Fibroblast of mammary gland (primary cell): ENCODE results near the gene IRF7.
"Not testable (repeated sequence)": the region's sequence is repeated elsewhere in the genome, so short reads cannot be mapped to it uniquely, and the experiment has no call there.

ENCODE experiments used
- DNase-seq: peaks from one replicate; pipeline ENCODE4 v3.0.0-alpha.2; 2010; ENCODE audit warnings: low read depth
- H3K4me3 ChIP-seq: 2 replicates; pipeline ENCODE4 v1.5.1; 2011; ENCODE audit warnings: low read depth, mild to moderate bottlenecking, low read length, moderate library complexity; ENCODE audit not compliant: control insufficient read depth
- TF ChIP-seq, protein P1 (sequence below): conservative IDR thresholded peaks from 2 replicates; pipeline ENCODE4 v1.5.1; 2011; ENCODE audit warnings: low read depth, low read length, inconsistent platforms; ENCODE audit not compliant: control insufficient read depth, insufficient read depth

The IRF7 gene

DNA sequence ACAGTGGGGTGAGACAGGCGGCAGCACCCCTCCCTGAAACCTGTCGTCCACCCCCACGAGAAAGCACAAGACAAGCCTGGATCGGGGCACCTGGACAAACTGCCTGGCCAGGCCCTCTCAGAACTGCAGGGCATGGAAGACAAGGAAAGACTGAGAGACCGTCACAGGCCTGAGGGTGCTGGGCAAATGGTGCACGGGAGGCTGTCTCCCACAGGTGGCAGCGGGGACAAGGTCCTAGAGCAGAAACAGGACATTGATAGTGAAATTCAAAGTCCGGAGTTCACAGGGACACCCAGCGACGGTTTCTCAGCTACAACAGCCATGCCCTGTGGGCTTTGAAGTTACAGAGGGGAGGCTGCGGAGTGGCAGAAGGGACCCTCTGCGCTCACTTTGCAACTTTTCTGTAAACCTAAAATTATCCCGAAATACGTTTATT is 42.0 kb upstream of the IRF7 start:
- H3K4me3 ChIP-seq = no peak overlapping the region
- DNase-seq = no peak
- TF ChIP-seq, protein P1, sequence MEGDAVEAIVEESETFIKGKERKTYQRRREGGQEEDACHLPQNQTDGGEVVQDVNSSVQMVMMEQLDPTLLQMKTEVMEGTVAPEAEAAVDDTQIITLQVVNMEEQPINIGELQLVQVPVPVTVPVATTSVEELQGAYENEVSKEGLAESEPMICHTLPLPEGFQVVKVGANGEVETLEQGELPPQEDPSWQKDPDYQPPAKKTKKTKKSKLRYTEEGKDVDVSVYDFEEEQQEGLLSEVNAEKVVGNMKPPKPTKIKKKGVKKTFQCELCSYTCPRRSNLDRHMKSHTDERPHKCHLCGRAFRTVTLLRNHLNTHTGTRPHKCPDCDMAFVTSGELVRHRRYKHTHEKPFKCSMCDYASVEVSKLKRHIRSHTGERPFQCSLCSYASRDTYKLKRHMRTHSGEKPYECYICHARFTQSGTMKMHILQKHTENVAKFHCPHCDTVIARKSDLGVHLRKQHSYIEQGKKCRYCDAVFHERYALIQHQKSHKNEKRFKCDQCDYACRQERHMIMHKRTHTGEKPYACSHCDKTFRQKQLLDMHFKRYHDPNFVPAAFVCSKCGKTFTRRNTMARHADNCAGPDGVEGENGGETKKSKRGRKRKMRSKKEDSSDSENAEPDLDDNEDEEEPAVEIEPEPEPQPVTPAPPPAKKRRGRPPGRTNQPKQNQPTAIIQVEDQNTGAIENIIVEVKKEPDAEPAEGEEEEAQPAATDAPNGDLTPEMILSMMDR = no peak

DNA sequence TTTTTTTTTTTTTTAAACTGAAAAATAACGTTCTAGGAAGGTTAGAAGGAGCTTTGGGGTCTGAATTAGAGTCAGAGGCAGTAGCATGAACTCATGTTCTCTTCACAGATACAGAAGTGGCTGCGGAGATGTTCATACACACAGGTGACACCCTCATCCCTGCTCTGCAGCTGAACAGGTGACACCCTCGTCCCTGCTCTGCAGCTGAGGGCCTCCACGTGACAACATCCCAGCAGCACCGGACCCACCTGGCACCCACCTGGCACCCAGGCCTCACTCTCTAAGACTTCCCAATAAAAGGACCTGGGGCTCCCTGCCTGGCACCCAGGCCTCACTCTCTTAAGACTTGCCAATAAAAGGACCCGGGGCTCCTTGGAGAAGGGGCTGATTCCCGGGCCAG is 41.1 kb upstream of the IRF7 start:
- H3K4me3 ChIP-seq = no peak overlapping the region
- DNase-seq = no peak
- TF ChIP-seq, protein P1 = no peak

DNA sequence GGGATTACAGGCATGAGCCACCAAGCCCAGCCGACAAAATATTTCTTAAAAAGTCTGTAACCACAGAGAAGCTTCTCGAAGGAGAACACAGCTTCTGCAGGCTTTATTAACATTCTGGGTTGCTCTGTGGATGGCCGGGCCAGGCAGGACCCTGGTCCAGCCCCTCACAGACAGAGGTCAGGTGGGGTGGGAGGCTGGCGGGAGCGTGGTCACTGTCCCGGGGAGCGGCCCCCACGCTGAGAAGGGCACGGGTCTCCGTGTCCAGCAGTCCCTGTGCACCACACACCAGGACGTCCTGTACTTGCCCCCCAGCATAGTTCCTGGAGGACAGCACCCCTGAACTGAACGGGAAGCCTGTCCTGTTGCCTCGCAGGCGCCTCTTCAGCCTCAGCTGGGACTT is 40.7 kb upstream of the IRF7 start:
- H3K4me3 ChIP-seq = no peak overlapping the region
- TF ChIP-seq, protein P1 = no peak
- no peak for DNase-seq

DNA sequence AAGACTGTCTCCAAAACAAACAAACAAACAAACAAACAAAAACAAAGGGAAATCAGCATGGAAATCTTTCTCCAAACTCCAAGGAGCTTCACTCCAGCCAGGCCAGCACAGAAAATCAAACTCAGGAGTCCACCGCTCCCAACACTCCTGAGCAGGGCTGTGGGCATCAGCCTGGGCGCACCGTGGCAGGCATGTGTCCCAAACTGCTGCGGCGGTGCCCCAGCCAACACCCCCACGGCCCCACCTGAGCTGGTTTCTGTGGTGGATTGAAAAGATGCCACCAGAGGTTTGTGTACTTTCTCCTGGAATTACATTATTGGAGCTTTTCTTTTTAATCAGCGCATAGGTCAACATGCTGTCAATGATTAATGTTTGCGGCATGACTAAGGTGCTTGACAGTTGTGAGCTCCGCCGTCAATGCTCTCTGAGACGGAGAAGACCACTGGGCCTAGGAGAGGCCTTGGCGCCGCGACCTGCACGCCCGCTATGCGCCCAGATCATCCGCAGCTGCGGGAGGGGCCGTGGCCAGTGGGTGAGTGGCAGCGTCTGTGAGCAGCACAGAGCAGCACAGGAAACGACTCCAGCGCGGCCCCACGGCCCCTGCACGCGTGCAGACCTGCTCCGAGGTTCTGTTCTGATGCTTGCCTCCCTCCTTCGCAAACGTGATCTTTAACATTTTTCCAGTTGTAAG is 39.4 kb upstream of the IRF7 start:
- no peak for DNase-seq
- TF ChIP-seq, protein P1 = no peak

DNA sequence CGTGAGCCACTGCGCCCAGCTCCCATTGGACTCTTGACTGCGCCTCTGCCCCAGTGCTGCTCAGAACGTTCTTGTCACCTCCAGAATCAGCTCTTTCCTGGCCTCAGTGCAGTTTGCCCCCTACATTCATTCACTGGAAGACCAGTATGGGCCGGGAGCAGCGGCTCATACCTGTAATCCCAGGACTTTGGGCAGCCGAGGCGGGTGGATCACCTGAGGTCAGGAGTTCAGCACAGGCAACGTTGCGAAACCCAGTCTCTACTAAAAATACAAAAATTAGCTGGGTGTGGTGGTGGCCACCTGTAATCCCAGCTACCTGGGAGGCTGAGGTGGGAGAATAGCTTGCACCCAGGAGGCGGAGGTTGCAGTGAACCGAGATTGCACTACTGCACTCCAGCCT is 38.7 kb upstream of the IRF7 start:
- DNase-seq, H3K4me3 ChIP-seq: not testable (repeated sequence)

More for the DNA sequence above, 39.4 kb upstream of the IRF7 start:
- no peak overlapping the region for H3K4me3 ChIP-seq

DNA sequence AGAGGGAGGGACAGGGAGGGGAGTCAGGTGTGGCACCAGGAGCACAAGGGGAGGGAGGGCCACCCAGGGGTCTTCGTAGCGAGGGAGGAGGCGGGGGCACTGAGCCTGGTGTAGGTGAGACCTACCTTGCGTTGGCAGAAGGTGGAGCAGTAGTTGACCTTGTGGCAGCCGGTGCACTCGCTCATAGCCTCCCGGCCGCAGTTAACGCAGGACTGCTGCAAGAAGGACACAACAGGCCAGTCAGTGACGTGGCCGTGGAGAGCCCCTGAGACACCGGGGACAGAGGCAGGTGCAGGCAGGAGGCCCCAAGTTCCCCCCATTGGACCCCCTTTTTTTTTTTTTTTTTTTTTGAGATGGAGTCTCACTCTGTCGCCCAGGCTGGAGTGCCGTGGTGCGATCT is 38.1 kb upstream of the IRF7 start:
- H3K4me3 ChIP-seq = no peak overlapping the region
- no peak for DNase-seq
- TF ChIP-seq, protein P1 = no peak

DNA sequence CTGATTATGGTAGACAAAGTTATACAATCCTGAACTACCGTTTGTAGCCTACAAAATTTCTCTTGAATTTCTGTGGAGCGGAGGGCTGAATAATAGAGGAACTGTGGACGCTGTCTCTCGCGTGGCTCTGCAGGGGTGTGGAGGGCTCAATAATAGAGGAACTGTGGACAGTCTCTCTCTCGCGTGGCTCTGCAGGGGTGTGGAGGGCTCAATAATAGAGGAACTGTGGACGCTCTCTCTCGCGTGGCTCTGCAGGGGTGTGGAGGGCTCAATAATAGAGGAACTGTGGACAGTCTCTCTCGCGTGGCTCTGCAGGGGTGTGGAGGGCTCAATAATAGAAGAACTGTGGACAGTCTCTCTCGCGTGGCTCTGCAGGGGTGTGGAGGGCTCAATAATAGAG is 37.4 kb upstream of the IRF7 start:
- not testable (repeated sequence) for H3K4me3 ChIP-seq, DNase-seq

DNA sequence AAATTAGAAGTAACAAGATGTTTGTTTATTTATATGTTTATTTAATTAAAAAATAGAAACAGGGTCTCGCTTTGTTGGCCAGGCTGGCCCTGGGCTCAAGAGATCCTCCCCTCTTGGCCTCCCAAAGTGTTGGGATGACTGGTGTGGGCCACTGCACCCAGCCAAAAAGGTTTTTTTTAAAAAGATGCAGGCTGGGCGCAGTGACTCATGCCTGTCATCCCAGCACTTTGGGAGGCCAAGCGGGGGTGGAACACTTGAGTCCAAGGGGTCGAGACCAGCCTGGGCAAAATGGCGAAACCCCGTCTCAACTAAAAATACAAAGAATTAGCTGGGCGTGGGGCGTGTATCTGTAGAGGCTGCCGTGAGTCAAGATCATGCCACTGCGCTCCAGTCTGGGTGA is 34.7 kb upstream of the IRF7 start:
- H3K4me3 ChIP-seq = no peak overlapping the region
- peak; percentile 48 for DNase-seq
- TF ChIP-seq, protein P1 = no peak

DNA sequence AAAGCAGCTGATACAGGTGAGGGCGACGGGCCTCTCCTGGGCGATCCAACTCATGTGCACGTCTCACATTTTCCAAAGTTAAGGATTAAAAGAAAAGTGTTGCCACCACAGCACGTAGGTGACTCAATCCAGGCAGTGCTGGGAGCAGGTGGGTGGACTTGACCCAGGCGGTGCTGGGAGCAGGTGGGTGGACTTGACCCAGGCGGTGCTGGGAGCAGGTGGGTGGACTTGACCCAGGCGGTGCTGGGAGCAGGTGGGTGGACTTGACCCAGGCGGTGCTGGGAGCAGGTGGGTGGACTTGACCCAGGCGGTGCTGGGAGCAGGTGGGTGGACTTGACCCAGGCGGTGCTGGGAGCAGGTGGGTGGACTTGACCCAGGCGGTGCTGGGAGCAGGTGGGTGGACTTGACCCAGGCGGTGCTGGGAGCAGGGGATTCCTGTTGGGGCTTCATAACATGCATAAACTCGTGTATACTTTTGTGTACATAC is 32.0 kb upstream of the IRF7 start:
- DNase-seq, H3K4me3 ChIP-seq: not testable (repeated sequence)
